BJ (cell line): ENCODE measurements around the gene KLHL42. TPM values are rescaled to one million over a fixed set of nuclear protein-coding genes. Genes with fewer than 3 reads are reported as not detected.

Source experiments
- CTCF ChIA-PET: fragments of 350-600 bp; formaldehyde crosslinking; extraction: SDS; loops from one replicate; lab custom pipeline; 2021; ENCODE audit warnings: antibody characterized with exemption, inconsistent platforms; lab: Yijun Ruan, JAX
- POLR2A ChIA-PET: fragments of 300-600 bp; sonication (Branson Sonifier 250); formaldehyde crosslinking; extraction: SDS; loops from one replicate; lab custom pipeline; 2021; ENCODE audit warnings: antibody characterized with exemption; lab: Charles Lee
- DNase-seq: peaks from one replicate; pipeline ENCODE4 v3.0.0-alpha.2; 2011; ENCODE audit warnings: low read depth
- H3K27me3 ChIP-seq: 2 replicates; pipeline ENCODE4 v1.6.0; 2011; ENCODE audit warnings: low read length; ENCODE audit not compliant: control insufficient read depth, insufficient read depth
- H3K36me3 ChIP-seq: 2 replicates; pipeline ENCODE4 v1.5.1; 2011; ENCODE audit warnings: low read length; ENCODE audit not compliant: control insufficient read depth, insufficient read depth
- H3K4me3 ChIP-seq: 2 replicates; pipeline ENCODE4 v1.5.1; 2011; ENCODE audit warnings: low read depth, mild to moderate bottlenecking, control low read depth, low read length
- polyA plus RNA-seq: library from polyadenylated mRNA; depleted of rRNA; stranded (reverse); fragments of >200 nt; gene quantifications from 2 replicates; pipeline ENCODE4 v1.2.3, GENCODE V29; 2011
- TF ChIP-seq, protein P1 (sequence below): IDR thresholded peaks from 2 replicates; pipeline ENCODE4 v1.5.1; 2011; ENCODE audit warnings: low read depth, mild to moderate bottlenecking, control low read depth, inconsistent platforms, low read length, moderate library complexity; ENCODE audit not compliant: insufficient read depth

Gene KLHL42
- polyA plus RNA-seq, 1 experiment: 23.6 TPM

- TF ChIP-seq, protein P1, sequence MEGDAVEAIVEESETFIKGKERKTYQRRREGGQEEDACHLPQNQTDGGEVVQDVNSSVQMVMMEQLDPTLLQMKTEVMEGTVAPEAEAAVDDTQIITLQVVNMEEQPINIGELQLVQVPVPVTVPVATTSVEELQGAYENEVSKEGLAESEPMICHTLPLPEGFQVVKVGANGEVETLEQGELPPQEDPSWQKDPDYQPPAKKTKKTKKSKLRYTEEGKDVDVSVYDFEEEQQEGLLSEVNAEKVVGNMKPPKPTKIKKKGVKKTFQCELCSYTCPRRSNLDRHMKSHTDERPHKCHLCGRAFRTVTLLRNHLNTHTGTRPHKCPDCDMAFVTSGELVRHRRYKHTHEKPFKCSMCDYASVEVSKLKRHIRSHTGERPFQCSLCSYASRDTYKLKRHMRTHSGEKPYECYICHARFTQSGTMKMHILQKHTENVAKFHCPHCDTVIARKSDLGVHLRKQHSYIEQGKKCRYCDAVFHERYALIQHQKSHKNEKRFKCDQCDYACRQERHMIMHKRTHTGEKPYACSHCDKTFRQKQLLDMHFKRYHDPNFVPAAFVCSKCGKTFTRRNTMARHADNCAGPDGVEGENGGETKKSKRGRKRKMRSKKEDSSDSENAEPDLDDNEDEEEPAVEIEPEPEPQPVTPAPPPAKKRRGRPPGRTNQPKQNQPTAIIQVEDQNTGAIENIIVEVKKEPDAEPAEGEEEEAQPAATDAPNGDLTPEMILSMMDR: no peak
- ChIA-PET POLR2A (no interaction called here), CTCF (interaction anchor here (2.1 kb wide), 1 partner anchor 20 kb away, joined by 6 read pairs; no protein-coding TSS in a partner anchor)
- DNase-seq: no peak
- H3K4me3 ChIP-seq: no peak overlapping the region
- H3K27me3 ChIP-seq: no peaks in the 10 kb centered on the region
- peaks cover 3% of the 10 kb centered on the region; the same call in 1 of the 2 replicates for H3K36me3 ChIP-seq
Observed at GRCh38 chr12:27801630-27802029, 21.6 kb downstream of the KLHL42 start.

DNA sequence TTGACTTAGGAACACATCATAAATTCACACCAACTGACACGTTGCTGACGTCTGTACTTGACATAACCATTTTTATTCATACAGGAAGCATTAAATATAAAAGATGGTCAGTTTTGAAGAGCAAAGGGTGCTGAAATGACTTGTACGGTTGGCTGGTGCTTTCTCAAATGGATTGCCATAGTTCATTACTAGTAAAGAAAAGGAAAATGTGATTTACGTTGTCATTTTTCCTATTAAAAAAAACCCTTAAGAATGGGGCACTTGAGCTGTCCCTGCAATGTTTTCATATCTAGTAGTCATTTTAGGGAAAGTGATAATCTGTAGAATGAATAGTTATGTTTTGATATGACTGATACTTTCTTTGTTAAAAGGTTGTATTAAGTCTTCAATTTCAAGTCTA, 22.5 kb downstream of the KLHL42 start:
- no peak overlapping the region for H3K4me3 ChIP-seq
- no peaks in the 10 kb centered on the region for H3K27me3 ChIP-seq
- POLR2A ChIA-PET: no interaction called here
- peaks cover 3% of the 10 kb centered on the region; the same call in 1 of the 2 replicates for H3K36me3 ChIP-seq
- DNase-seq: no peak
- CTCF ChIA-PET: interaction anchor here (1.0 kb wide), 1 partner anchor 13 kb away, joined by 3 read pairs; no protein-coding TSS in a partner anchor
- TF ChIP-seq, protein P1: no peak

- Histone ChIP-seq H3K36me3 (no peaks in the 10 kb centered on the region), H3K4me3 (no peak overlapping the region), H3K27me3 (no peaks in the 10 kb centered on the region)
- TF ChIP-seq, protein P1: no peak
- CTCF ChIA-PET: interaction anchor here (1.0 kb wide), 1 partner anchor 13 kb away, joined by 3 read pairs; no protein-coding TSS in a partner anchor
- DNase-seq: no peak
- POLR2A ChIA-PET: no interaction called here
Observed at GRCh38 chr12:27802936-27803335, 22.9 kb downstream of the KLHL42 start.

DNA sequence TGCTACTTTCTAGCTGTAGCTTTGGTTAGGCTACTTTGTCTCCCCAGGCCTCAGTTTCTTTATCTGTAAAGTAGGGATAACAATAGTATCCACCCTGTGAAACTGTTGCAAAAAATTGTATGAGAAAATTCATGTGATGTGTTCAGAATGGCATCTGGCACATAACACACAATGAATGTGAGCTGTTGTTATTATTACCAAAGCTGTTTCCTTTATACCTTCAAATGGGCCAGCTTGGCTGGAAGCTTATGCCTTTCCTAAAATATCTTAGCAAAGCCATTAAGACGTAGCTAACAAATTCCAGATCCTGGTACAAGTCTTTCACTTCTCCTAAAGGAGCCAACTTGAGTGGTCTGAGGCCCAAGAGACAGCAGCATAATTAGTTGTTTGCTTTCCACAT, 25.2 kb downstream of the KLHL42 start:
- ChIA-PET CTCF (interaction anchor here (1.2 to 2.2 kb wide), 2 partner anchors 16 to 24 kb away, joined by 4 to 7 read pairs; no protein-coding TSS in a partner anchor), POLR2A (no interaction called here)
- Histone ChIP-seq H3K27me3 (no peaks in the 10 kb centered on the region), H3K36me3 (no peaks in the 10 kb centered on the region), H3K4me3 (no peak overlapping the region)
- TF ChIP-seq, protein P1: no peak
- no peak for DNase-seq

- no peak overlapping the region for H3K4me3 ChIP-seq
- ChIA-PET CTCF (interaction anchor here (2.2 kb wide), 1 partner anchor 15 kb away, joined by 7 read pairs; no protein-coding TSS in a partner anchor), POLR2A (no interaction called here)
- no peaks in the 10 kb centered on the region for H3K27me3 ChIP-seq
- no peaks in the 10 kb centered on the region for H3K36me3 ChIP-seq
- TF ChIP-seq, protein P1: no peak
- no peak for DNase-seq
Observed at GRCh38 chr12:27806259-27806658, 26.2 kb downstream of the KLHL42 start.
